NT2/D1 (cell line): ENCODE data around the gene SND1.

Experiments
- SUZ12 ChIP-seq: IDR thresholded peaks from 2 replicates; pipeline ENCODE4 v1.6.1; 2011; ENCODE audit not compliant: insufficient read length, insufficient read depth; ENCODE audit errors: extremely low read depth
- YY1 ChIP-seq: IDR thresholded peaks from 2 replicates; pipeline ENCODE4 v1.6.1; 2011; ENCODE audit not compliant: insufficient read length, insufficient read depth

DNA sequence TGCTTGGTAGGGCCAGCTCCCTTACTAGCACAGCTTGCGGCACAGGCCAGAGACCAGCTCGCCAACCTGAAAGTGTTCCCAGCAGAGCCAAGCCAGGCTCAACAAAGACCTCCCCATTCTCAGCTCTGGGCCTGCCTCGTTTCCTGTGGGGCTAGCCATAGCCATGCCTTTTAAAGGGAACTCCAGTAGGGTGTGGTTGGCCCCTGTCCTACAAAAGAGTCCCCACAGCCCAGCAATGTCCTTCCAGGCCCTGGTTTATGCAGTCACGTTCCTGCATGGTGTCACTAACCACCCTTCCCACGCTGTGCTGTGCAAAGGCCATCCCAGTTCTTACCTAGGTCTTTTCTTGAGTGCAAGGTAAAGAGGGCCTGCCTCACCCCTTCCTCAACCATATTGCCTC is 467.0 kb downstream of the SND1 start:
- TF ChIP-seq YY1 (no peak), SUZ12 (no peak)
